Measurements from ENCODE around the gene ARMC3.

DNA sequence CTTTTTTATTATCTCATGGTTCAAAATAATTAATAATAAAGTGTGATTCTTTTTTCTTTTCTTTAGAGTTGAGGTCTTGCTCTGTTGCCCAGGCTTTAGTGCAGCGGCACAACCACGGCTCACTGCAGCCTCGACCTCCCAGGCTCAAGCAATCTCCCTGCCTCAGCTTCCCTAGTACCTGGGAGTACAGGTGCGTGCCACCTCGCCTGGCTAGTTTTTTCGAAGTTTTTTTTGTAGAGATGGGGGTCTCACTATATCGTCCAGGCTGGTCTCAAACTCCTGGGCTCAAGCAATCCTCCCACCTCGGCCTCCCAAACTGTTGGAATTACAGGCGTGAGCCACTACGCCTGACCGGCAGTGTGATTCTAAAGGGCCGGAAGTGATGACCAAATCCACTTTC lies 139.5 kb downstream of the ARMC3 start:
- TF ChIP-seq EZH2 (IDR thresholded peaks at IDR 0.05; ENCODE audit: insufficient read depth, low read length), result no peak
- TF ChIP-seq, protein P1, sequence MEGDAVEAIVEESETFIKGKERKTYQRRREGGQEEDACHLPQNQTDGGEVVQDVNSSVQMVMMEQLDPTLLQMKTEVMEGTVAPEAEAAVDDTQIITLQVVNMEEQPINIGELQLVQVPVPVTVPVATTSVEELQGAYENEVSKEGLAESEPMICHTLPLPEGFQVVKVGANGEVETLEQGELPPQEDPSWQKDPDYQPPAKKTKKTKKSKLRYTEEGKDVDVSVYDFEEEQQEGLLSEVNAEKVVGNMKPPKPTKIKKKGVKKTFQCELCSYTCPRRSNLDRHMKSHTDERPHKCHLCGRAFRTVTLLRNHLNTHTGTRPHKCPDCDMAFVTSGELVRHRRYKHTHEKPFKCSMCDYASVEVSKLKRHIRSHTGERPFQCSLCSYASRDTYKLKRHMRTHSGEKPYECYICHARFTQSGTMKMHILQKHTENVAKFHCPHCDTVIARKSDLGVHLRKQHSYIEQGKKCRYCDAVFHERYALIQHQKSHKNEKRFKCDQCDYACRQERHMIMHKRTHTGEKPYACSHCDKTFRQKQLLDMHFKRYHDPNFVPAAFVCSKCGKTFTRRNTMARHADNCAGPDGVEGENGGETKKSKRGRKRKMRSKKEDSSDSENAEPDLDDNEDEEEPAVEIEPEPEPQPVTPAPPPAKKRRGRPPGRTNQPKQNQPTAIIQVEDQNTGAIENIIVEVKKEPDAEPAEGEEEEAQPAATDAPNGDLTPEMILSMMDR (IDR thresholded peaks at IDR 0.05; ENCODE audit: insufficient read depth, low read depth, low read length), result no peak

Data from astrocyte (in vitro differentiated cells and primary cell).